ENCODE measurements around the gene SERPINA4. TPM values are rescaled to one million over a fixed set of nuclear protein-coding genes. Genes with fewer than 3 reads are reported as not detected.

Gene SERPINA4
- total RNA-seq, 3 donors from 2014 or later = not detected

DNA sequence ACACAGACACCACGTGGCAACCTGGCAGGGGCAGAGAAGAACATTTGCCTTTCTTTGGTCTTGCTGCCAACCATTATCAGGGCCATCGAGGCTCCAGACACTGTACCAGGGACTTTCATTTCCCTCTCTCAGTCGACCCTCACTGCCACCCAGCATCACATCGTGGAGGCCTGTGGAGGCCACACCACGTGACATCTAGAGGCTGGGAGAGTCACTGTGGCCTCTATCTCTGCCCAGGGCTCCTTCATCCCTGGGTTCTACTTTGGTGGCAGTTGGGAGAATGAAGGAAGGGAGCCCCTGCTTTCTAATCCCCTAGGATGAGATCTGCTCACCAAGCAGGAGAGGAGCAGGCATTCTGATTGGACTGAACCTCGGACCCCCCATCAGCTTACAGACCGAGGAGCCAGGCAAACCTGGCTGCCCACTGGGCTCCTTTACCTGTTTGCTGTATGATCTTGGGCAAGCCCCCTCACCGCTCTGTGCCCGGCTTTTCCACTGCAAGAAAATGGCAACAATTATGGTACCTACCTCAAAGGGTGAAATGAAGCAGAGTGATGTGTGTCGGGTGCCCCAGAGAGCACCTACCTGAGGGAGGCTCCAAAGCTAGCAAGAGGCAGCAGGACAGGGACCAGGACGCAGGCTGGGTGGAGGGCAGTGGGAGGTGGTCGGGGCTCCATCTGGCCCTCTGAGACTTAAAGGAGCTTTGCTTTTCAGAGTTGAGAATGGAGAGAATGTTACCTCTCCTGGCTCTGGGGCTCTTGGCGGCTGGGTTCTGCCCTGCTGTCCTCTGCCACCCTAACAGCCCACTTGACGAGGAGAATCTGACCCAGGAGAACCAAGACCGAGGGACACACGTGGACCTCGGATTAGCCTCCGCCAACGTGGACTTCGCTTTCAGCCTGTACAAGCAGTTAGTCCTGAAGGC lies 52.7 kb downstream of the SERPINA4 start:
- TF ChIP-seq, protein P1, sequence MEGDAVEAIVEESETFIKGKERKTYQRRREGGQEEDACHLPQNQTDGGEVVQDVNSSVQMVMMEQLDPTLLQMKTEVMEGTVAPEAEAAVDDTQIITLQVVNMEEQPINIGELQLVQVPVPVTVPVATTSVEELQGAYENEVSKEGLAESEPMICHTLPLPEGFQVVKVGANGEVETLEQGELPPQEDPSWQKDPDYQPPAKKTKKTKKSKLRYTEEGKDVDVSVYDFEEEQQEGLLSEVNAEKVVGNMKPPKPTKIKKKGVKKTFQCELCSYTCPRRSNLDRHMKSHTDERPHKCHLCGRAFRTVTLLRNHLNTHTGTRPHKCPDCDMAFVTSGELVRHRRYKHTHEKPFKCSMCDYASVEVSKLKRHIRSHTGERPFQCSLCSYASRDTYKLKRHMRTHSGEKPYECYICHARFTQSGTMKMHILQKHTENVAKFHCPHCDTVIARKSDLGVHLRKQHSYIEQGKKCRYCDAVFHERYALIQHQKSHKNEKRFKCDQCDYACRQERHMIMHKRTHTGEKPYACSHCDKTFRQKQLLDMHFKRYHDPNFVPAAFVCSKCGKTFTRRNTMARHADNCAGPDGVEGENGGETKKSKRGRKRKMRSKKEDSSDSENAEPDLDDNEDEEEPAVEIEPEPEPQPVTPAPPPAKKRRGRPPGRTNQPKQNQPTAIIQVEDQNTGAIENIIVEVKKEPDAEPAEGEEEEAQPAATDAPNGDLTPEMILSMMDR (IDR thresholded peaks at IDR 0.05) = no peak
- Histone ChIP-seq H3K36me3 (ENCODE audit: low read depth) (no peaks in the 10 kb centered on the region), H3K4me3 (no peak overlapping the region), H3K4me1 (ENCODE audit: low read depth) (no peaks in the 10 kb centered on the region), H3K9me3 (peaks cover 20% of the 10 kb centered on the region)
- ATAC-seq (no peak), DNase-seq (no peak)
- intact Hi-C loops (cut with DNase I, micrococcal nuclease) = no loop called here

DNA sequence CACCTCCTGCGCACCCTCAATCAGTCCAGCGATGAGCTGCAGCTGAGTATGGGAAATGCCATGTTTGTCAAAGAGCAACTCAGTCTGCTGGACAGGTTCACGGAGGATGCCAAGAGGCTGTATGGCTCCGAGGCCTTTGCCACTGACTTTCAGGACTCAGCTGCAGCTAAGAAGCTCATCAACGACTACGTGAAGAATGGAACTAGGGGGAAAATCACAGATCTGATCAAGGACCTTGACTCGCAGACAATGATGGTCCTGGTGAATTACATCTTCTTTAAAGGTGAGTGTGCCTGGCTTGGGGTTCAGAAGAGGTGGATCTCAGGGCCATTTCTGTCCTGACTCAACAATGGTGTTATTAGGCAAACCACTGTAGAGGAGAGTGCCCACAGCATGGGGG lies 53.6 kb downstream of the SERPINA4 start:
- TF ChIP-seq, protein P1 (IDR thresholded peaks at IDR 0.05) = no peak
- Histone ChIP-seq H3K4me1 (ENCODE audit: low read depth) (no peaks in the 10 kb centered on the region), H3K36me3 (ENCODE audit: low read depth) (no peaks in the 10 kb centered on the region), H3K4me3 (no peak overlapping the region), H3K9me3 (peaks cover 20% of the 10 kb centered on the region)
- intact Hi-C loops (cut with DNase I, micrococcal nuclease) = no loop called here
- DNase-seq (no peak), ATAC-seq (no peak)

DNA sequence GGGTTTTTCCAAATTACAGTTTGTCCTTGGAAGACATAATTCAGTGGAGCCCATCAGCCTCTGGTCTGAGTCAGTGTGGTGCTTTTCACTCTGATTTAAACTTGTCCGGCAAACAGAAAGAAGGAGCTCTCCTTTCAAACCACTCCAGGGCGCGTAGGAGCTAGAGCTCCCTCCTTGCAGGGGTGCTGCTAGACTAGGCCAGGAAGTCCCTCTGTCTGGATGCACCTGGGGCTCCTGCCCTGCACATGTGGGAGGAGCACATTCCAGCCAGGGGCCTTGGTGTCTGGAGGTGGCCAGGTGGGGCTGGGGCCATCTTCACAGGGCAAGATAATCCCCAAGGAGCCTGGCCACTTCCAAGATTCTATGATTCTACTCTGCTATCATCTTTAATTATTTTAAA lies 54.0 kb downstream of the SERPINA4 start:
- no peaks in the 10 kb centered on the region for H3K36me3 ChIP-seq (ENCODE audit: low read depth)
- no peak for ATAC-seq
- TF ChIP-seq, protein P1 (IDR thresholded peaks at IDR 0.05) = no peak
- H3K4me1 ChIP-seq (ENCODE audit: low read depth) = no peaks in the 10 kb centered on the region
- H3K4me3 ChIP-seq = no peak overlapping the region
- H3K9me3 ChIP-seq = peaks cover 20% of the 10 kb centered on the region
- no peak for DNase-seq
- intact Hi-C loops (cut with DNase I, micrococcal nuclease) = no loop called here

DNA sequence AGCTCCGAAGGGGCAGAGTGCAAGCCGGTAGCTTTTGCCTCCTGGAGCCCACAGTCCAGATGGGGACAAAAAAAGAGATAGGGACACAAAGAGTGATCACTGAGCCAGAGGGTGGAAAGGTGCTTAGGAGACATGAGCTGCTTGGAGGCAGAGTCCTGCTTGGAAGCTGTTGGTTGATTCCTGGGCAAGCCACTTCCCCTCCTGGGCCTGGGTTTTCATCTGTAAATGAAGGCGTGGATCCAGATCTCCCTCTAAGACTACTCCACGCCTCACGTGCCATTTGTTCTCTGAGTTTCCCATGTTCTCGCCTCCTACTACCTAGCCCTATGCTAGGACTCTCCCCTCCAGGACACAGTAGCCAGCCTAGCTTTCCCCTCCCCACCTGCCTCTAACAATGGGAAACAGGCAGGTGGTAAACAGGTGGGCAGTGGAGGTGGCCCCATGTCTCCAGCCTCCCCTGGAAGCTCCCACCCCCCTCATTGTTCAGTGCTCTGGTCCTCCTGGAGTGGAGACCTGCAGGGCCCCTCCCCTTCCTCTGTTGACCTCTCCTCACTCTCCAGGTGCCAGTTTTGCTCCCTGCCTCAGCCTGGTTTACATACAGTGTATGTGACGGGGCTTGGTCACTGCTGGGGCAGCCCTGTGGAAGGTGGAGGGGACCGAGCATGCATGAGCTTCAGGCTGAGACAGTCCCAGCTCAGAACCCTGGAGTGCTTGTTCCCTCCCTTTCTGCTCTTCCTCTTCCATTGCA lies 54.8 kb downstream of the SERPINA4 start:
- Histone ChIP-seq H3K4me1 (ENCODE audit: low read depth) (no peaks in the 10 kb centered on the region), H3K4me3 (no peak overlapping the region), H3K9me3 (peaks cover 20% of the 10 kb centered on the region), H3K36me3 (ENCODE audit: low read depth) (no peaks in the 10 kb centered on the region)
- no peak for ATAC-seq
- intact Hi-C loops (cut with DNase I, micrococcal nuclease) = no loop called here
- no peak for DNase-seq
- TF ChIP-seq, protein P1 (IDR thresholded peaks at IDR 0.05) = no peak

DNA sequence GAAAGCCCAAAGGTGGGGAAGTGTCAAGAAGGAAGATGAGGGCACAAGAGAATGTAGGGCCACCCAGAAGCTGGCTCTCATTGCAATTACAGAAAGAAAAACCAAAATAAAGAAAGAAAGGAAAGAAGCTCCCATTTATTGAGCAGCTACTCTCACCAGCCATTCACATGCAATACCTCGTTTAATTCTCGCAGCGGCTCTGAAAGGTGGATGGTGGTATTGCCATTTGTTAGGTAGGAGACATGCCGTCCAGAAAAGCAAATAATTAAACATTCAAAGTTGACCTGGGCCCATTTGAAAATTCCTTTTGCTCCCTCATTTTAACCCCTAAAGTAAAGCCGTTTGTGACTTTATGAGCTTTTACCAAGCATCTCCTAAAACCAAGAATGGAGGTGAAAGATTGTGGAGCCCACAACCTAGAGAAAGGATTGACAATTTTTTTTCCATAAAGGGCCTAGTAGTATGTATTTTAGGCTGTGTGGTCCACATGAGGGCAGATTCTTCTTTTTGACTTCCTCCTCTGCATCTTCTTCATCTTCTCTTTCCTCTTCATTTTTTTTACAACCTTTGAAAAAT lies 56.2 kb downstream of the SERPINA4 start:
- TF ChIP-seq, protein P1 (IDR thresholded peaks at IDR 0.05) = no peak
- H3K9me3 ChIP-seq = peaks cover 20% of the 10 kb centered on the region
- H3K4me1 ChIP-seq (ENCODE audit: low read depth) = no peaks in the 10 kb centered on the region
- no peak overlapping the region for H3K4me3 ChIP-seq
- DNase-seq (no peak), ATAC-seq (no peak)
- intact Hi-C loops (cut with DNase I, micrococcal nuclease) = no loop called here
- no peaks in the 10 kb centered on the region for H3K36me3 ChIP-seq (ENCODE audit: low read depth)

All from mucosa of descending colon (tissue), 3 donors.